AG10803 (cell line): Measurements from ENCODE around the gene TMEM212.

Experiments
- DNase-seq: peaks from one replicate; pipeline ENCODE4 v3.0.0; 2010; ENCODE audit warnings: low read depth
- H3K4me3 ChIP-seq: 2 replicates; pipeline ENCODE4 v1.5.1; 2011; ENCODE audit warnings: mild to moderate bottlenecking, low read length, control low read depth
- CTCF ChIP-seq: conservative IDR thresholded peaks from 2 replicates; pipeline ENCODE4 v1.5.1; 2011; ENCODE audit warnings: mild to moderate bottlenecking, low read length, control low read depth, inconsistent platforms

TMEM212 gene

GRCh38 chr3:171890398-171890797, 47.2 kb downstream of the TMEM212 start:
- no peak for DNase-seq
- no peak for TF ChIP-seq CTCF

GRCh38 chr3:171892457-171892856, 49.3 kb downstream of the TMEM212 start:
- no peak overlapping the region for H3K4me3 ChIP-seq
- TF ChIP-seq CTCF = no peak
- DNase-seq = no peak

More at GRCh38 chr3:171890398-171890797, 47.2 kb downstream of the TMEM212 start:
- H3K4me3 ChIP-seq = no peak overlapping the region

- no peak for DNase-seq
- TF ChIP-seq CTCF = no peak
- H3K4me3 ChIP-seq = no peak overlapping the region
These were observed 52.1 kb downstream of the TMEM212 start for GRCh38 chr3:171895291-171895690.

GRCh38 chr3:171895900-171896299, 52.8 kb downstream of the TMEM212 start:
- no peak for TF ChIP-seq CTCF
- no peak for DNase-seq
- no peak overlapping the region for H3K4me3 ChIP-seq

- H3K4me3 ChIP-seq = no peak overlapping the region
- DNase-seq = no peak
- no peak for TF ChIP-seq CTCF
These were observed 53.2 kb downstream of the TMEM212 start for GRCh38 chr3:171896316-171896715.

- DNase-seq = no peak
- no peak for TF ChIP-seq CTCF
- no peak overlapping the region for H3K4me3 ChIP-seq
These were observed 55.0 kb downstream of the TMEM212 start for GRCh38 chr3:171898192-171898591.

- H3K4me3 ChIP-seq = no peak overlapping the region
- no peak for DNase-seq
- TF ChIP-seq CTCF = no peak
These were observed 57.3 kb downstream of the TMEM212 start for GRCh38 chr3:171900446-171900845.
